Neural cell (in vitro differentiated cells): ENCODE data around the gene DPH6.

Source experiments
- RAD21 ChIP-seq: fragments of 450-650 bp; conservative IDR thresholded peaks from 2 replicates; pipeline ENCODE4 v1.6.1; 2014; ENCODE audit warnings: antibody characterized with exemption, mild to moderate bottlenecking, moderate library complexity
- TF ChIP-seq, protein P1 (sequence below): fragments of 450-650 bp; IDR thresholded peaks from 2 replicates; pipeline ENCODE4 v1.5.1; 2014; ENCODE audit warnings: antibody characterized with exemption, mild to moderate bottlenecking, moderate library complexity; ENCODE audit not compliant: poor library complexity, severe bottlenecking

DNA sequence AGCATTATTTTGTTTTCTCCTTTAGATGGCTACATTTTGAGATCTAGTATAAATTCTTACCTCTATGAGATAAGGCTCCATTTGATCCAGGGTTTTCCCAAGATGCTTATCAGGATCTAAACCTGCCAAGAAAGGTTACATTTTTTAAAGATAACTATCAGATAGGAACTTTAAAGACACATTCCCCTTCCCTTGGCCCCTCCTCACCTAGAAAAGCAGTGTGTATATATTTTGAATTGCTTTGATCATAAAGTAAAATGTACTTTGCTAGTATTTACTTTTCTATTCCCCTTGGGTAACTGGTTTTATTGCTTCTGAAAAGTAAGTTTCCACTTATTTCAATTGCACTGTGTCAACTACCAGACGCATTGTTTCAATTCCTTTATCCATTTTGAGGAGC, 135.2 kb downstream of the DPH6 start:
- no peak for TF ChIP-seq RAD21
- TF ChIP-seq, protein P1, sequence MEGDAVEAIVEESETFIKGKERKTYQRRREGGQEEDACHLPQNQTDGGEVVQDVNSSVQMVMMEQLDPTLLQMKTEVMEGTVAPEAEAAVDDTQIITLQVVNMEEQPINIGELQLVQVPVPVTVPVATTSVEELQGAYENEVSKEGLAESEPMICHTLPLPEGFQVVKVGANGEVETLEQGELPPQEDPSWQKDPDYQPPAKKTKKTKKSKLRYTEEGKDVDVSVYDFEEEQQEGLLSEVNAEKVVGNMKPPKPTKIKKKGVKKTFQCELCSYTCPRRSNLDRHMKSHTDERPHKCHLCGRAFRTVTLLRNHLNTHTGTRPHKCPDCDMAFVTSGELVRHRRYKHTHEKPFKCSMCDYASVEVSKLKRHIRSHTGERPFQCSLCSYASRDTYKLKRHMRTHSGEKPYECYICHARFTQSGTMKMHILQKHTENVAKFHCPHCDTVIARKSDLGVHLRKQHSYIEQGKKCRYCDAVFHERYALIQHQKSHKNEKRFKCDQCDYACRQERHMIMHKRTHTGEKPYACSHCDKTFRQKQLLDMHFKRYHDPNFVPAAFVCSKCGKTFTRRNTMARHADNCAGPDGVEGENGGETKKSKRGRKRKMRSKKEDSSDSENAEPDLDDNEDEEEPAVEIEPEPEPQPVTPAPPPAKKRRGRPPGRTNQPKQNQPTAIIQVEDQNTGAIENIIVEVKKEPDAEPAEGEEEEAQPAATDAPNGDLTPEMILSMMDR, result no peak
